T-cell (primary cell): Measurements from ENCODE around the gene PPFIA4. TPM values are rescaled to one million over a fixed set of nuclear protein-coding genes. Genes with fewer than 3 reads are reported as not detected.

ENCODE experiments used
- ATAC-seq, 4 experiments: fragments of 200-7000 bp in 3 of 4; fragments of 150-1000 bp in 1 of 4; cut with Tn5 transposase; replicated peaks in 1 of 4; 1 replicate in 3 of 4; 2 replicates in 1 of 4; pipeline ENCODE4 v1.10.0; 2021; ENCODE audit warnings: moderate library complexity in 3 of 4, mild to moderate bottlenecking in 2 of 4, moderate number of reproducible peaks in 1 of 4
- CTCF ChIA-PET, 2 donors: fragments of 300-600 bp; sonication (Branson Sonifier 250); formaldehyde crosslinking; loops; one replicate each; lab custom pipeline; 2022; ENCODE audit warnings: antibody characterized with exemption in 2 of 2; lab: Charles Lee
- POLR2A ChIA-PET, 2 donors: fragments of 300-600 bp; sonication (Branson Sonifier 250); formaldehyde crosslinking; loops; one replicate each; lab custom pipeline; 2022; ENCODE audit warnings: antibody characterized with exemption in 2 of 2; lab: Charles Lee
- DNase-seq, 35 experiments: peaks; one replicate each; pipeline versions ENCODE4 v3.0.0 to v3.0.0-alpha.2; 2013 to 2023
- H3K27ac ChIP-seq: one replicate; pipeline ENCODE4 v1.5.1; 2013; ENCODE audit warnings: low read length
- H3K27me3 ChIP-seq, 2 experiments: replicated peaks in 1 of 2; 1 replicate in 1 of 2; 2 replicates in 1 of 2; pipeline versions ENCODE4 v1.6.1 to v1.7.0; 2013; ENCODE audit warnings: low read length in 1 of 2, mixed read lengths in 1 of 2; ENCODE audit not compliant: control insufficient read depth in 2 of 2, insufficient read depth in 2 of 2; ENCODE audit errors: extremely low read depth in 1 of 2
- H3K36me3 ChIP-seq, 2 donors: 1 replicate in 1 of 2; 2 replicates in 1 of 2; pipeline versions ENCODE4 v1.6.1 to v1.7.0; 2013; ENCODE audit warnings: low read length in 1 of 2; ENCODE audit not compliant: control insufficient read depth in 2 of 2, insufficient read depth in 1 of 2; ENCODE audit errors: extremely low read depth in 1 of 2
- H3K4me1 ChIP-seq, 2 experiments: 1 replicate in 1 of 2; 2 replicates in 1 of 2; pipeline versions ENCODE4 v1.6.1 to v1.7.0; 2013; ENCODE audit warnings: low read length in 2 of 2, mixed read lengths in 1 of 2; ENCODE audit not compliant: insufficient read depth in 2 of 2, control insufficient read depth in 1 of 2; ENCODE audit errors: extremely low read depth in 1 of 2
- H3K4me3 ChIP-seq, 2 donors: 1 replicate in 1 of 2; 2 replicates in 1 of 2; pipeline versions ENCODE4 v1.5.1 to v1.7.0; 2013; ENCODE audit warnings: mild to moderate bottlenecking in 2 of 2, low read length in 1 of 2, moderate library complexity in 1 of 2; ENCODE audit not compliant: control insufficient read depth in 1 of 2; ENCODE audit errors: extremely low read depth in 1 of 2
- H3K9me3 ChIP-seq: 2 replicates; pipeline ENCODE4 v1.7.0; 2013
- H3K27ac Mint-ChIP-seq, 2 donors: one replicate each; pipeline ENCODE4 v1.8.0; 2020 to 2021; ENCODE audit warnings: mild to moderate bottlenecking in 2 of 2, mixed read lengths in 2 of 2
- H3K27me3 Mint-ChIP-seq, 2 donors: one replicate each; pipeline ENCODE4 v1.8.0; 2021 to 2022; ENCODE audit warnings: mixed read lengths in 2 of 2
- H3K36me3 Mint-ChIP-seq: one replicate; pipeline ENCODE4 v1.8.0; 2021; ENCODE audit warnings: mixed read lengths
- H3K4me1 Mint-ChIP-seq, 3 donors: one replicate each; pipeline ENCODE4 v1.8.0; 2020 to 2022; ENCODE audit warnings: mixed read lengths in 3 of 3, mild to moderate bottlenecking in 1 of 3
- H3K4me3 Mint-ChIP-seq, 3 donors: one replicate each; pipeline ENCODE4 v1.8.0; 2020 to 2022; ENCODE audit warnings: mild to moderate bottlenecking in 3 of 3, mixed read lengths in 3 of 3, moderate library complexity in 3 of 3
- H3K9me3 Mint-ChIP-seq, 3 donors: one replicate each; pipeline ENCODE4 v1.8.0; 2020 to 2022; ENCODE audit warnings: mixed read lengths in 3 of 3
- WGBS: methylation state at CpG from one replicate; pipeline ENCODE4 v1.1.5; 2013; ENCODE audit warnings: missing lambda C conversion rate; ENCODE audit not compliant: insufficient coverage; 5-methylcytosine and 5-hydroxymethylcytosine counted together
- total RNA-seq, 35 experiments: library from RNA in 6 of 35; stranded (reverse) in 6 of 35; fragments of 120-200 nt in 1 of 35; gene quantifications; one replicate each; pipeline versions ENCODE4 v1.2.1 to v1.2.4 and lab custom pipeline; 2013 to 2026

The PPFIA4 gene
- total RNA-seq, 5 donors from 2014 or later (not counting 1 experiment from before 2014, with no cell fraction given), result 0.66 to 2.0 (median 1.7) TPM

DNA sequence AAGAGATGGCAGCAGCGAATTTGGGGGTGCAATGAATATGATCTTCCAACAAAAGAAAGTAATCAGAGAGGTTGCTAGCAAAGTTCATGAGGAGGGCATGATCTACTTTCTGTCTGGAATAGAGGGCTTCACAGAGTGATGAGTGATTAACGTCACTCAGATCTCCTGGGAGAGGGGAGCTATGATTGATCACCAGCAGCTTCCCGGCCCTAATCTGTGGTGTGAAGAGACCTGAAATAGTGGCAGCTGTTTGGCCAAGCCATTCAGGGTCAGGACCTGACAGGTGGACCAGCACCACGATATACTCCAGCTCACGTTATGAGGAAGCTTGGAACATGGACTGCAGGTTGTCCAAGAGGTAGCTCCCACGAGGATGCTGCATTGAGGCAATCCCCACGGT, 39.0 kb upstream of the PPFIA4 start:
- ChIA-PET POLR2A (no interaction called here), CTCF (no interaction called here)
- H3K36me3 ChIP-seq, result no peaks in the 10 kb centered on the region
- Mint-ChIP-seq H3K27ac (no peak overlapping the region), H3K9me3 (peaks cover 0 to 8% (median 0%) of the 10 kb centered on the region in 3 donors), H3K36me3 (peaks cover 5% of the 10 kb centered on the region), H3K27me3 (peaks cover 0 to 17% of the 10 kb centered on the region in 2 donors), H3K4me3 (no peak overlapping the region), H3K4me1 (no peaks in the 10 kb centered on the region)
- DNase-seq (no peak), ATAC-seq (no peak)
- 84% methylated on average over 6 of the region's 7 CpGs for WGBS
- H3K9me3 ChIP-seq, result no peaks in the 10 kb centered on the region
- H3K4me1 ChIP-seq, result no peaks in the 10 kb centered on the region
- H3K4me3 ChIP-seq, result no peak overlapping the region
- peaks cover 0 to 15% of the 10 kb centered on the region in 2 experiments for H3K27me3 ChIP-seq
- H3K27ac ChIP-seq, result no peak overlapping the region

DNA sequence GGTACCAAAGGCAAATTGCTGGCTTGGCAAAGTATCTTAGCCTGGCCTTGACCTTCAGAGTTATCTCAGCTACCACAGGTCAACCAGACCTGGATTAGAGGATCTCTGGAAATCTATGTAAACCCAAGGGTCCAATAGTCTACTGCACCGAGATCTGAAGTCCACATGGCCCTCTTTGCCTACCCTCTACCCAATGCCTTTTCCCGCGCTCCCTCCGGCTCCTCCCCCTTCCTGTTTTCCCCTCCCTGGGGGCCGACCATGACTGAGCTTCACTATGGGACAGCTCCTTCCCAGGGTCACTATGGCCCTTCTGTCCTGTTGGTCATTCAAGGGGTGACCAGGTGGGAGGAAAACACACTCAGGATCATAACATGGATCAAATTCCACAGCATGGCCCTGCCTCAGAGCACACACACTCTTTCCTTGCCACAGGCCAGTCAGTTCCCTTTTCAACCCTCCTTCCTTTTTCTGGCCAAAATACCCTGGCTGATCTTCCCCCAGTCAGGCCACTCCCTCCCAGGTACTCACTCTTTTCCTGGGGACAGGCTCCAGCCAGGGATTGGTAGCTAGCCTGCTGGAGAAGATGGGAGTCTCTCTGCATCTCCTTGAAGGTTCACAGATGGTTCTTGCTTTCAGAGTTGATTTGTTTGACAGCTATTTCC, 38.2 kb upstream of the PPFIA4 start:
- Mint-ChIP-seq H3K4me1 (no peaks in the 10 kb centered on the region), H3K4me3 (no peak overlapping the region), H3K27me3 (peaks cover 0 to 23% of the 10 kb centered on the region in 2 donors), H3K27ac (no peak overlapping the region), H3K36me3 (peaks cover 5% of the 10 kb centered on the region), H3K9me3 (peaks cover 0 to 8% (median 0%) of the 10 kb centered on the region in 3 donors)
- no peak for DNase-seq
- CTCF ChIA-PET, result no interaction called here
- H3K4me3 ChIP-seq, result no peak overlapping the region
- no peaks in the 10 kb centered on the region for H3K36me3 ChIP-seq
- peaks cover 0 to 15% of the 10 kb centered on the region in 2 experiments for H3K27me3 ChIP-seq
- H3K27ac ChIP-seq, result no peak overlapping the region
- POLR2A ChIA-PET, result no interaction called here
- H3K9me3 ChIP-seq, result no peaks in the 10 kb centered on the region
- 86% methylated on average over 5 of the region's 5 CpGs for WGBS
- H3K4me1 ChIP-seq, result no peaks in the 10 kb centered on the region
- ATAC-seq, result no peak

DNA sequence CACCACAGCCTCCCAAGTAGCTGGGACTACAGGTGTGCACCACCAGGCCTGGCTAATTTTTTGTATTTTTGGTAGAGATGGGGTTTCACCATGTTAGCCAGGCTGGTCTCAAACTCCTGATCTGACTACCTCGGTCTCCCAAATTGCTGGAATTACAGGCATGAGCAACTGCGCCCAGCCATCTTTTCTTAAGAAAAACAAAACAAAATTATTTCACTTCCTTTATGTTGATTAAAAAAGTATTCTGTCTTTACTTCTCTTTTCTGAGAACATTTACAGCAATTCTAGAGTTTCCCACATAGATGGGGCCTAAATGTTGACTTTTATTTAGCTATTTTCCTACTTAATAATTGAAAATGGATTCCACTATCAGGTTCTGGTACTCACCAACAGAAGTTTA, 36.4 kb upstream of the PPFIA4 start:
- Histone ChIP-seq H3K36me3 (no peaks in the 10 kb centered on the region), H3K27ac (no peak overlapping the region), H3K4me1 (no peaks in the 10 kb centered on the region), H3K9me3 (no peaks in the 10 kb centered on the region), H3K27me3 (peaks cover 0 to 20% of the 10 kb centered on the region in 2 experiments), H3K4me3 (no peak overlapping the region)
- POLR2A ChIA-PET, result interaction anchor here in 1 of 2 donors (0.8 kb wide), 1 partner anchor 1456 kb away, joined by 3 read pairs; no protein-coding TSS in a partner anchor
- WGBS, result no CpG with 5 or more reads among the region's 2 CpGs
- H3K4me1 Mint-ChIP-seq, result no peaks in the 10 kb centered on the region
- H3K27me3 Mint-ChIP-seq, result peaks cover 10 to 39% of the 10 kb centered on the region in 2 donors
- CTCF ChIA-PET, result interaction anchor here (0.6 to 1.6 kb wide), 3 partner anchors 9 to 52 kb away, joined by 3 to 4 read pairs (median 3); no protein-coding TSS in a partner anchor
- DNase-seq (no peak), ATAC-seq (no peak)
- peaks cover 0 to 8% (median 0%) of the 10 kb centered on the region in 3 donors for H3K9me3 Mint-ChIP-seq
- H3K36me3 Mint-ChIP-seq, result peaks cover 5% of the 10 kb centered on the region
- no peak overlapping the region for H3K4me3 Mint-ChIP-seq
- H3K27ac Mint-ChIP-seq, result no peak overlapping the region

DNA sequence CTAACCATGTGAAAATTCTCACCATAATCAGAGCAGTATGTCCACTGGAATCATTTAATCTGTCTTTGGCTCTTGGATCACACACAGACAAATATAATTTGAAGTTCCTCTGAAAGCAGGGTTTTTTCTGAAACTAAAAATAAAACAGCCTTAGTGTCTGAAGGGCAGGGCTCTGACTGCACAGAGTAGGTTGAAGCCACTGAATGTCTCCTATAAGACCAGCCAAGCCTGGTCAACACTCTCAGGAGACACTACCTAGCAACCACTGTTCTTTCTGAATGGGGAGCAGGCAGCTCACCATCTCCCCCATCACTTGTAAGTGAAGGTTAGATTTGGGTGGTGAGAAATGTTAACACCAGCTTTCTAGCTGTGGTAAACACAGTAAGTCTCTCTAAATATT, 35.2 kb upstream of the PPFIA4 start:
- Mint-ChIP-seq H3K4me1 (no peaks in the 10 kb centered on the region), H3K36me3 (peaks cover 5% of the 10 kb centered on the region), H3K27me3 (peaks cover 22 to 47% of the 10 kb centered on the region in 2 donors), H3K9me3 (peaks cover 0 to 8% (median 0%) of the 10 kb centered on the region in 3 donors), H3K27ac (no peak overlapping the region), H3K4me3 (no peak overlapping the region)
- Histone ChIP-seq H3K36me3 (no peaks in the 10 kb centered on the region), H3K4me3 (no peak overlapping the region), H3K27me3 (peaks cover 0 to 23% of the 10 kb centered on the region in 2 experiments), H3K4me1 (no peaks in the 10 kb centered on the region), H3K27ac (no peak overlapping the region), H3K9me3 (no peaks in the 10 kb centered on the region)
- no peak for DNase-seq
- ChIA-PET POLR2A (no interaction called here), CTCF (interaction anchor here in 1 of 2 donors (0.9 kb wide), 1 partner anchor 8 kb away, joined by 3 read pairs; no protein-coding TSS in a partner anchor)
- no peak for ATAC-seq

DNA sequence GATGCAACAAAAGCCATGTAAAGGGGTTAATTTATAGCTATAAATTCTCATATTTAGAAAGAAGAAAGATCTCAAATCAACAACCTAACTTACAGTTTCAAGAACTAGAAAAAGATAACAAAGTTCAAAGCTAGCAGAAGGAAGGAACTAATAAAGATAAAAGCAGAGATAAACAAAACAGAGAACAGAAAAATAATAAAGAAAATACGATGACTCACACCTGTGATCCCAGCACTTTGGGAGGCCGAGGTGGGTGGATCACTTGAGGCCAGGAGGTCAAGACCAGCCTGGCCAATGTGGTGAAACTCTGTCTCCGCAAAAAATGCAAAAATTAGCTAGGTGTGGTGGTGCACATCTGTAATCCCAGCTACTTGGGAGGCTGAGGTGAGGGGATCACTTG, 31.5 kb upstream of the PPFIA4 start:
- POLR2A ChIA-PET, result interaction anchor here in 1 of 2 donors (0.6 kb wide), 2 partner anchors 22 to 220 kb away, joined by 3 to 4 read pairs; no protein-coding TSS in a partner anchor
- 67% methylated on average over 2 of the region's 3 CpGs for WGBS
- H3K27me3 Mint-ChIP-seq, result peaks cover 27 to 67% of the 10 kb centered on the region in 2 donors

DNA sequence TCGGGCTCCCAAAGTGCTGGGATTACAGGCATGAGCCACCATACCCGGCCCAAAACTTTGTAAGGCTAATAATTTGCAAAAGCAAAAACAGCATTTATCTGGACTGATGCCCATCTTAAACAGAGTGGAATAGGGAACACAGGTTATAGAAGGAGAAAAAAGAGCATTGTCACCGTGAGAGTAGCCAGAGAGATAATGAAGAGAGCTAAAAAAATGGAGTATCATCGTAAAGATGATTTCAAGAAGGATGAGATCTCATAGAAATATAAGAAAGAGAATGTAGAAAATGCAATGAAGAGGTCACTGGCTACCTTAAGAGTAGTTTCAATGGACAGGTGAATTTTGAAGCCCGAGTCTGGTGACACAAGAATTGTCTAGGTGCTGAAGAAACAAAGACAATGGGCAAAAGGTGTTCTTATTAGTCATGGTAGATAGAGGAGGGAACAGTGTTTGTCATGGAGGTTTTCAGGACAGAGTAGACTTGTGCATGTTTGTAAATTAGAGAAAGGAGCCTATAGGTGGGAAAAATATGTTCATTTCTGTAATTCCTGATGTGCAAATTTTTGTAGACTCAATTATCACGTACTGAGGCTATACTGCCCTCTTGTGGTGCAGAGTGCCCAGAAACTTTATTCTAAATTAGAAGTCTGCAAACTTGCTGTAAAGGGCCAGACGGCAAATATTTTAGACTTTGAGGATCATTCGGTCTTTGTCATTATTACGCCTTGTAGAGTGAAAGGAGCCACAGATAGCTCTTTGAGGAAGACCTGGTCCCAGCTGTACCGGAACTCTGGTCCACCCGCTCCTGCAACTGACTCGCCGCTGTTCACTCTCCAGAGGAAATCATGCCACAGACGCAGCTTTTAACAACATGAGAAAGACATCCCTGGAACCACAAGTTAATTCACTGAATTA, 27.2 kb upstream of the PPFIA4 start:
- Mint-ChIP-seq H3K27me3 (peaks cover 27 to 37% of the 10 kb centered on the region in 2 donors), H3K4me3 (peak overlapping the region in 1 of 3 donors; percentile 30), H3K9me3 (no peaks in the 10 kb centered on the region), H3K36me3 (no peaks in the 10 kb centered on the region), H3K27ac (peak overlapping the region in 1 of 2 donors; percentile 37), H3K4me1 (peaks cover 4 to 10% (median 9%) of the 10 kb centered on the region in 3 donors)
- H3K27ac ChIP-seq, result no peak overlapping the region
- DNase-seq (peak in 34 of 35 experiments; percentile 11 to 83 (median 46)), ATAC-seq (peak in 3 of 4 experiments; percentile 56 to 67 (median 56))
- H3K9me3 ChIP-seq, result no peaks in the 10 kb centered on the region
- H3K36me3 ChIP-seq, result no peaks in the 10 kb centered on the region
- peaks cover 0 to 3% of the 10 kb centered on the region in 2 experiments for H3K4me1 ChIP-seq
- 50% methylated on average over 12 of the region's 14 CpGs for WGBS
- no peak overlapping the region for H3K4me3 ChIP-seq
- H3K27me3 ChIP-seq, result peaks cover 0 to 4% of the 10 kb centered on the region in 2 experiments
- ChIA-PET CTCF (interaction anchor here (0.5 to 3.1 kb wide), 13 partner anchors 9 to 254 kb away, joined by 3 to 12 read pairs (median 3); partner anchors contain the start of gene KLHL12 (in 1 of the 2)), POLR2A (no interaction called here)

More for the DNA sequence above, 31.5 kb upstream of the PPFIA4 start:
- no peaks in the 10 kb centered on the region for H3K9me3 ChIP-seq
- peaks cover 0 to 3% of the 10 kb centered on the region in 2 experiments for H3K4me1 ChIP-seq
- peaks cover 0 to 8% of the 10 kb centered on the region in 2 experiments for H3K27me3 ChIP-seq
- H3K27ac ChIP-seq, result no peak overlapping the region
- H3K4me3 ChIP-seq, result no peak overlapping the region
- Mint-ChIP-seq H3K36me3 (peaks cover 5% of the 10 kb centered on the region), H3K27ac (no peak overlapping the region), H3K9me3 (peaks cover 0 to 8% (median 0%) of the 10 kb centered on the region in 3 donors), H3K4me1 (peaks cover 4 to 9% (median 8%) of the 10 kb centered on the region in 3 donors), H3K4me3 (no peak overlapping the region)
- DNase-seq (no peak), ATAC-seq (no peak)
- CTCF ChIA-PET, result interaction anchor here in 1 of 2 donors (0.7 kb wide), 1 partner anchor 24 kb away, joined by 3 read pairs; no protein-coding TSS in a partner anchor
- no peaks in the 10 kb centered on the region for H3K36me3 ChIP-seq
